Keratinocyte (primary cell): ENCODE results near the gene DVL2. TPM values are rescaled to one million over a fixed set of nuclear protein-coding genes. Genes with fewer than 3 reads are reported as not detected.

Experiments
- DNase-seq: peaks from one replicate; pipeline ENCODE4 v3.0.0-alpha.2; 2011; ENCODE audit warnings: low read depth, missing footprints, low spot score
- FAIRE-seq: peaks from 2 replicates; lab custom pipeline; 2011; peaks lifted over from hg19 to GRCh38; lab: Jason Lieb, UNC
- H2AFZ ChIP-seq: 2 replicates; pipeline ENCODE4 v1.6.0; 2012; ENCODE audit warnings: low read length, control low read depth, inconsistent platforms; ENCODE audit not compliant: control insufficient read depth
- H3K27ac ChIP-seq: 2 replicates; pipeline ENCODE4 v1.5.1; 2011; ENCODE audit warnings: low read length; ENCODE audit not compliant: control insufficient read depth, insufficient read depth
- H3K27me3 ChIP-seq: 3 replicates; pipeline ENCODE4 v1.6.0; 2011; ENCODE audit warnings: low read length; ENCODE audit not compliant: control insufficient read depth, insufficient read depth; ENCODE audit errors: extremely low read depth
- H3K36me3 ChIP-seq, 2 experiments: 2 replicates in 1 of 2; 3 replicates in 1 of 2; pipeline ENCODE4 v1.5.1; 2011; ENCODE audit warnings: low read length in 2 of 2, mild to moderate bottlenecking in 1 of 2; ENCODE audit not compliant: control insufficient read depth in 2 of 2, insufficient read depth in 2 of 2; ENCODE audit errors: extremely low read depth in 1 of 2
- H3K4me1 ChIP-seq: 3 replicates; pipeline ENCODE4 v1.5.1; 2011; ENCODE audit warnings: low read length; ENCODE audit not compliant: control insufficient read depth, insufficient read depth; ENCODE audit errors: extremely low read depth
- H3K4me2 ChIP-seq: 3 replicates; pipeline ENCODE4 v1.6.0; 2011; ENCODE audit warnings: low read depth, low read length; ENCODE audit not compliant: control insufficient read depth, insufficient read depth; ENCODE audit errors: extremely low read depth
- H3K4me3 ChIP-seq, 3 experiments: fragments of 200-600 bp in 1 of 3; sonication (generic) in 1 of 3; 2 replicates in 2 of 3; 3 replicates in 1 of 3; pipeline ENCODE4 v1.5.1; 2011 to 2016; ENCODE audit warnings: low read length in 3 of 3, mild to moderate bottlenecking in 3 of 3, control low read depth in 2 of 3, inconsistent platforms in 1 of 3, low read depth in 1 of 3, mixed read lengths in 1 of 3, mixed run types in 1 of 3, moderate library complexity in 1 of 3; ENCODE audit not compliant: control insufficient read depth in 2 of 3, insufficient read depth in 2 of 3; ENCODE audit errors: extremely low read depth in 1 of 3
- H3K79me2 ChIP-seq: 2 replicates; pipeline ENCODE4 v1.6.0; 2012; ENCODE audit warnings: low read length; ENCODE audit not compliant: control insufficient read depth, insufficient read depth
- H3K9ac ChIP-seq: 3 replicates; pipeline ENCODE4 v1.6.0; 2011; ENCODE audit warnings: low read length; ENCODE audit not compliant: control insufficient read depth, insufficient read depth; ENCODE audit errors: extremely low read depth
- H3K9me1 ChIP-seq: 3 replicates; pipeline ENCODE4 v1.6.0; 2011; ENCODE audit warnings: low read length; ENCODE audit not compliant: control insufficient read depth, insufficient read depth; ENCODE audit errors: extremely low read depth
- H3K9me3 ChIP-seq: 2 replicates; pipeline ENCODE4 v1.5.1; 2012; ENCODE audit warnings: low read depth, low read length; ENCODE audit not compliant: control insufficient read depth
- H4K20me1 ChIP-seq: 3 replicates; pipeline ENCODE4 v1.6.0; 2011; ENCODE audit warnings: low read length; ENCODE audit not compliant: control insufficient read depth, insufficient read depth; ENCODE audit errors: extremely low read depth
- EZH2 ChIP-seq: IDR thresholded peaks from one replicate; pipeline ENCODE4 v1.6.1; 2012; ENCODE audit warnings: inconsistent platforms, mild to moderate bottlenecking, low read length, moderate library complexity
- dilution Hi-C: fragments of 300-500 bp; cut with MboI; formaldehyde crosslinking; loops from one replicate; pipeline ENCODE4 v1.7.0; 2020; ENCODE audit warnings: low sequenced_read_pairs; ENCODE audit not compliant: extremely low pct_ligation_motif_present
- polyA plus RNA-seq, 5 experiments: library from polyadenylated mRNA; depleted of rRNA in 3 of 5; stranded (reverse) in 3 of 5; stranded (forward) in 1 of 5; unstranded in 1 of 5; fragments of >200 nt; gene quantifications; 1 replicate in 1 of 5; 2 replicates in 3 of 5; 3 replicates in 1 of 5; pipeline versions ENCODE4 v1.2.1 to v1.2.3, GENCODE V29; 2011 to 2012; ENCODE audit warnings: missing spikeins in 2 of 5, low read depth in 1 of 5, low replicate concordance in 1 of 5
- TF ChIP-seq, protein P1 (sequence below), 3 experiments: IDR thresholded peaks in 1 of 3; conservative IDR thresholded peaks in 1 of 3; optimal IDR thresholded peaks in 1 of 3; 2 replicates in 2 of 3; 3 replicates in 1 of 3; pipeline versions ENCODE3 to v1.5.1; 2011; ENCODE audit warnings: low read length in 3 of 3, mild to moderate bottlenecking in 3 of 3, moderate library complexity in 2 of 3, control low read depth in 1 of 3, inconsistent platforms in 1 of 3; ENCODE audit not compliant: insufficient read depth in 2 of 3; ENCODE audit errors: extremely low read depth in 1 of 3

The DVL2 gene
- polyA plus RNA-seq, 1 donor (not counting 4 experiments of a cell fraction or from before 2014, with no cell fraction given): 3.7 TPM

DNA sequence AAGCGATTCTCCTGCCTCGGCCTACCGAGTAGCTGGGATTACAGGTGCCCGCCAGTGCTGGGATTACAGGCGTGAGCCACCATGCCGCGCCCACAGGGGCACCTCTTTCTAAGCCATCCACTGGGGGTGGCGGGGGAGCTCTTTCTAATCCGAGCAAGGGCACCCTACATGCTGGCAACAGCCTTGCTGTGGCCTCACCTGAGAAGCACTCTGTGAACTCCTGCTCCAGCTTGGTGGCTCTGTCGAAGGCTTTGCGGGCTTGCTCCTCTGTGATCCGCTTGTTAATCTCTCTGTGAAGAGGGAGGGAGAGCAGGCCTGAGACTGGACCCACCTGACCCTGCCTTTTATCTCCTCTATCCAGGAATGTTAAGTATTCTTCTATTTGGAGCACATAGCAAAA is 43.2 kb downstream of the DVL2 start:
- H3K4me2 ChIP-seq: no peak overlapping the region
- no peaks in the 10 kb centered on the region for H3K9me1 ChIP-seq
- dilution Hi-C loops: no loop called here
- no peak overlapping the region for H3K9ac ChIP-seq
- peaks cover 0 to 2% of the 10 kb centered on the region in 2 experiments for H3K36me3 ChIP-seq
- H3K9me3 ChIP-seq: no peaks in the 10 kb centered on the region
- H2AFZ ChIP-seq: no peak overlapping the region
- H3K4me3 ChIP-seq: no peak overlapping the region
- TF ChIP-seq, protein P1, sequence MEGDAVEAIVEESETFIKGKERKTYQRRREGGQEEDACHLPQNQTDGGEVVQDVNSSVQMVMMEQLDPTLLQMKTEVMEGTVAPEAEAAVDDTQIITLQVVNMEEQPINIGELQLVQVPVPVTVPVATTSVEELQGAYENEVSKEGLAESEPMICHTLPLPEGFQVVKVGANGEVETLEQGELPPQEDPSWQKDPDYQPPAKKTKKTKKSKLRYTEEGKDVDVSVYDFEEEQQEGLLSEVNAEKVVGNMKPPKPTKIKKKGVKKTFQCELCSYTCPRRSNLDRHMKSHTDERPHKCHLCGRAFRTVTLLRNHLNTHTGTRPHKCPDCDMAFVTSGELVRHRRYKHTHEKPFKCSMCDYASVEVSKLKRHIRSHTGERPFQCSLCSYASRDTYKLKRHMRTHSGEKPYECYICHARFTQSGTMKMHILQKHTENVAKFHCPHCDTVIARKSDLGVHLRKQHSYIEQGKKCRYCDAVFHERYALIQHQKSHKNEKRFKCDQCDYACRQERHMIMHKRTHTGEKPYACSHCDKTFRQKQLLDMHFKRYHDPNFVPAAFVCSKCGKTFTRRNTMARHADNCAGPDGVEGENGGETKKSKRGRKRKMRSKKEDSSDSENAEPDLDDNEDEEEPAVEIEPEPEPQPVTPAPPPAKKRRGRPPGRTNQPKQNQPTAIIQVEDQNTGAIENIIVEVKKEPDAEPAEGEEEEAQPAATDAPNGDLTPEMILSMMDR (optimal IDR thresholded peaks at IDR 0.05 in 1 of 3, IDR thresholded peaks at IDR 0.05 in 1 of 3, conservative IDR thresholded peaks at IDR 0.05 in 1 of 3; ENCODE audit: extremely low read depth in 1 of 3, insufficient read depth in 2 of 3, low read length in 3 of 3): no peak
- TF ChIP-seq EZH2: no peak
- H3K79me2 ChIP-seq: no peaks in the 10 kb centered on the region
- no peak for DNase-seq
- no peak overlapping the region for H3K27ac ChIP-seq
- H3K4me1 ChIP-seq: no peaks in the 10 kb centered on the region
- no peaks in the 10 kb centered on the region for H3K27me3 ChIP-seq
- FAIRE-seq: no peak
- H4K20me1 ChIP-seq: no peaks in the 10 kb centered on the region

DNA sequence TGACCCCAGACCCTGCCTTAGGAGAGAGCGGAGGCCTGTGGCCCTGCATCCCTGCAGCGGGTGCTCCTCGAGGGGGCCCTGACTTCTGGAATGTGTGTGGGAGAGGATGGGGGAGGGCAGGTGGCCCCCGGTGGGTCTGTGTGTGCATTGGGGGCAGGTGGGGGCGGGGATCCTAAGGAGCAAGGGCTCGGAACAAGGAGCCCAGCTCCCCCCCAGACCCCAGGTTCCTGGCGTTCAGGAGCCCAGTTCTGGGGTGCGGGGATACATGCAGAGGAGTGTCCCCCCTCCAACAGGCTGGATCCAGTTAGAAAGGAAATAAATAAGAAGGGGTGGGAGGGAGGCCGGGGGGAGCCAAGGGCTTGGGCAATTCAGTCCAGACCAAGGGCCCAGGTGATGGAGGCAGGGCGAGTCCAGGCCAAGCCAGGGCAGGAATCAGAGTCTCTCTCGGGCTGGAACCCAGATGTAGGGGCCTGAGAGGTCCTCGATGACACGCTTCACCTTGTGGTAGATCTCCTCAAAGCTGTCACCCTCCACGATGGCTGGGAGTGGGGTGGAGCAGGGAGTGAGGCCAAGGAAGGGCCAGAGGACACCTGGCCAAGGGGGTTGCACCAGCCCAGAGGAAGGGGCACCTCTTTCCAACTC is 43.9 kb downstream of the DVL2 start:
- H3K36me3 ChIP-seq: no peaks in the 10 kb centered on the region
- no peak for DNase-seq
- no peak for FAIRE-seq
- no peaks in the 10 kb centered on the region for H3K9me1 ChIP-seq
- H3K79me2 ChIP-seq: no peaks in the 10 kb centered on the region
- no peaks in the 10 kb centered on the region for H3K4me1 ChIP-seq
- no peak overlapping the region for H3K9ac ChIP-seq
- H3K27ac ChIP-seq: no peak overlapping the region
- dilution Hi-C loops: no loop called here
- no peak overlapping the region for H2AFZ ChIP-seq
- H3K4me2 ChIP-seq: no peak overlapping the region
- H3K9me3 ChIP-seq: no peaks in the 10 kb centered on the region
- H3K4me3 ChIP-seq: no peak overlapping the region
- H3K27me3 ChIP-seq: no peaks in the 10 kb centered on the region
- TF ChIP-seq, protein P1 (optimal IDR thresholded peaks at IDR 0.05 in 1 of 3, IDR thresholded peaks at IDR 0.05 in 1 of 3, conservative IDR thresholded peaks at IDR 0.05 in 1 of 3; ENCODE audit: extremely low read depth in 1 of 3, insufficient read depth in 2 of 3, low read length in 3 of 3): no peak
- TF ChIP-seq EZH2: no peak
- no peaks in the 10 kb centered on the region for H4K20me1 ChIP-seq
